ENCODE data around the gene XYLT1. TPM values are rescaled to one million over a fixed set of nuclear protein-coding genes. Genes with fewer than 3 reads are reported as not detected.
A peak's percentile ranks its signal among the peaks of the same experiment; 100 is the strongest.

XYLT1 gene
- polyA plus RNA-seq, 3 donors from 2014 or later, result 0.79 to 6.2 (median 3.3) TPM

GRCh38 chr16:17461951-17462729 lies 8.6 kb downstream of the XYLT1 start:
- DNase-seq, result peak; percentile 53 to 57 (median 53)
- Mint-ChIP-seq H3K4me3 (peak overlapping the region; percentile 63 to 75 (median 71)), H3K27me3 (ENCODE audit: low read depth in 3 of 3) (peaks cover 3 to 5% (median 3%) of the 10 kb centered on the region in 3 donors), H3K36me3 (peaks cover 16 to 35% (median 28%) of the 10 kb centered on the region in 3 donors), H3K4me1 (peaks cover 64 to 81% of the 10 kb centered on the region in 2 donors), H3K27ac (peak overlapping the region; percentile 63 to 88 (median 81)), H3K9me3 (no peaks in the 10 kb centered on the region)

GRCh38 chr16:17460890-17461289 lies 9.9 kb downstream of the XYLT1 start:
- DNase-seq, result no peak
- Mint-ChIP-seq H3K4me3 (peak overlapping the region in 1 of 5 donors; percentile 10), H3K4me1 (peaks cover 53 to 69% of the 10 kb centered on the region in 2 donors), H3K36me3 (peaks cover 11 to 25% (median 17%) of the 10 kb centered on the region in 3 donors), H3K9me3 (no peaks in the 10 kb centered on the region), H3K27me3 (ENCODE audit: low read depth in 3 of 3) (peaks cover 2 to 3% (median 3%) of the 10 kb centered on the region in 3 donors), H3K27ac (peak overlapping the region in 5 of 6 donors; percentile 9 to 81 (median 30))

- DNase-seq, result no peak
- Mint-ChIP-seq H3K36me3 (peaks cover 10 to 18% (median 10%) of the 10 kb centered on the region in 3 donors), H3K27ac (peak overlapping the region in 3 of 6 donors; percentile 17 to 81 (median 55)), H3K4me3 (no peak overlapping the region), H3K9me3 (no peaks in the 10 kb centered on the region), H3K4me1 (peaks cover 49 to 62% of the 10 kb centered on the region in 2 donors), H3K27me3 (ENCODE audit: low read depth in 3 of 3) (peaks cover 2 to 3% (median 3%) of the 10 kb centered on the region in 3 donors)
Observed at GRCh38 chr16:17459903-17460521, 10.7 kb downstream of the XYLT1 start.

GRCh38 chr16:17457997-17458396 lies 12.8 kb downstream of the XYLT1 start:
- no peak for DNase-seq

GRCh38 chr16:17457513-17457912 lies 13.2 kb downstream of the XYLT1 start:
- H3K4me1 Mint-ChIP-seq, result peaks cover 42 to 56% of the 10 kb centered on the region in 2 donors
- H3K36me3 Mint-ChIP-seq, result peaks cover 4 to 19% (median 5%) of the 10 kb centered on the region in 3 donors
- H3K9me3 Mint-ChIP-seq, result no peaks in the 10 kb centered on the region
- DNase-seq, result no peak
- H3K27ac Mint-ChIP-seq, result peak overlapping the region in 2 of 6 donors; percentile 7 to 43
- peaks cover 2 to 3% (median 3%) of the 10 kb centered on the region in 3 donors for H3K27me3 Mint-ChIP-seq (ENCODE audit: low read depth in 3 of 3)
- no peak overlapping the region for H3K4me3 Mint-ChIP-seq

More at GRCh38 chr16:17457997-17458396, 12.8 kb downstream of the XYLT1 start:
- H3K27me3 Mint-ChIP-seq (ENCODE audit: low read depth in 3 of 3), result peaks cover 2 to 3% (median 3%) of the 10 kb centered on the region in 3 donors
- no peak overlapping the region for H3K4me3 Mint-ChIP-seq
- H3K4me1 Mint-ChIP-seq, result peaks cover 43 to 56% of the 10 kb centered on the region in 2 donors
- no peak overlapping the region for H3K27ac Mint-ChIP-seq
- no peaks in the 10 kb centered on the region for H3K9me3 Mint-ChIP-seq
- H3K36me3 Mint-ChIP-seq, result peaks cover 5 to 19% (median 8%) of the 10 kb centered on the region in 3 donors

GRCh38 chr16:17454162-17454730 lies 16.5 kb downstream of the XYLT1 start:
- Mint-ChIP-seq H3K4me3 (no peak overlapping the region), H3K27ac (no peak overlapping the region), H3K4me1 (peaks cover 42 to 56% of the 10 kb centered on the region in 2 donors), H3K9me3 (no peaks in the 10 kb centered on the region), H3K27me3 (ENCODE audit: low read depth in 3 of 3) (peaks cover 0 to 3% (median 2%) of the 10 kb centered on the region in 3 donors), H3K36me3 (peaks cover 0 to 13% (median 6%) of the 10 kb centered on the region in 3 donors)
- no peak for DNase-seq

- Mint-ChIP-seq H3K27me3 (ENCODE audit: low read depth in 3 of 3) (peaks cover 0 to 10% (median 0%) of the 10 kb centered on the region in 3 donors), H3K36me3 (peaks cover 0 to 13% (median 6%) of the 10 kb centered on the region in 3 donors), H3K9me3 (no peaks in the 10 kb centered on the region), H3K4me3 (no peak overlapping the region), H3K27ac (peak overlapping the region in 3 of 6 donors; percentile 3 to 32 (median 16)), H3K4me1 (peaks cover 49 to 64% of the 10 kb centered on the region in 2 donors)
- DNase-seq, result no peak
Observed at GRCh38 chr16:17453364-17454038, 17.3 kb downstream of the XYLT1 start.

GRCh38 chr16:17452922-17453321 lies 17.8 kb downstream of the XYLT1 start:
- H3K4me1 Mint-ChIP-seq, result peaks cover 53 to 65% of the 10 kb centered on the region in 2 donors
- peak overlapping the region in 2 of 6 donors; percentile 16 to 53 for H3K27ac Mint-ChIP-seq
- H3K36me3 Mint-ChIP-seq, result peaks cover 0 to 8% (median 6%) of the 10 kb centered on the region in 3 donors
- peaks cover 0 to 10% (median 0%) of the 10 kb centered on the region in 3 donors for H3K27me3 Mint-ChIP-seq (ENCODE audit: low read depth in 3 of 3)
- H3K9me3 Mint-ChIP-seq, result no peaks in the 10 kb centered on the region
- H3K4me3 Mint-ChIP-seq, result no peak overlapping the region
- no peak for DNase-seq

- Mint-ChIP-seq H3K9me3 (no peaks in the 10 kb centered on the region), H3K27me3 (ENCODE audit: low read depth in 3 of 3) (peaks cover 0 to 10% (median 0%) of the 10 kb centered on the region in 3 donors), H3K4me1 (peaks cover 62 to 67% of the 10 kb centered on the region in 2 donors), H3K4me3 (peak overlapping the region in 2 of 5 donors; percentile 5 to 9), H3K27ac (peak overlapping the region; percentile 21 to 93 (median 78)), H3K36me3 (peaks cover 0 to 6% (median 4%) of the 10 kb centered on the region in 3 donors)
- no peak for DNase-seq
Observed at GRCh38 chr16:17451843-17452242, 18.9 kb downstream of the XYLT1 start.

- peaks cover 0 to 10% (median 0%) of the 10 kb centered on the region in 3 donors for H3K27me3 Mint-ChIP-seq (ENCODE audit: low read depth in 3 of 3)
- no peaks in the 10 kb centered on the region for H3K9me3 Mint-ChIP-seq
- peaks cover 0 to 6% (median 4%) of the 10 kb centered on the region in 3 donors for H3K36me3 Mint-ChIP-seq
- peak overlapping the region; percentile 66 to 96 (median 89) for H3K27ac Mint-ChIP-seq
- H3K4me3 Mint-ChIP-seq, result peak overlapping the region in 2 of 5 donors; percentile 36 to 40
- H3K4me1 Mint-ChIP-seq, result peaks cover 76 to 83% of the 10 kb centered on the region in 2 donors
- DNase-seq, result no peak
Observed at GRCh38 chr16:17450291-17450690, 20.5 kb downstream of the XYLT1 start.

- peak overlapping the region; percentile 91 to 96 (median 94) for H3K27ac Mint-ChIP-seq
- peak; percentile 81 to 84 (median 81) for DNase-seq
- no peaks in the 10 kb centered on the region for H3K9me3 Mint-ChIP-seq
- peaks cover 0 to 10% (median 1%) of the 10 kb centered on the region in 3 donors for H3K27me3 Mint-ChIP-seq (ENCODE audit: low read depth in 3 of 3)
- peaks cover 81 to 91% of the 10 kb centered on the region in 2 donors for H3K4me1 Mint-ChIP-seq
- H3K4me3 Mint-ChIP-seq, result peak overlapping the region; percentile 74 to 84 (median 81)
- H3K36me3 Mint-ChIP-seq, result peaks cover 0 to 7% (median 5%) of the 10 kb centered on the region in 3 donors
Observed at GRCh38 chr16:17448640-17449638, 21.8 kb downstream of the XYLT1 start.

GRCh38 chr16:17447101-17447569 lies 23.6 kb downstream of the XYLT1 start:
- Mint-ChIP-seq H3K27ac (peak overlapping the region; percentile 66 to 96 (median 76)), H3K4me3 (peak overlapping the region; percentile 27 to 60 (median 47)), H3K36me3 (peaks cover 0 to 14% (median 11%) of the 10 kb centered on the region in 3 donors), H3K27me3 (ENCODE audit: low read depth in 3 of 3) (peaks cover 0 to 10% (median 1%) of the 10 kb centered on the region in 3 donors), H3K4me1 (peaks cover 79 to 91% of the 10 kb centered on the region in 2 donors), H3K9me3 (no peaks in the 10 kb centered on the region)
- no peak for DNase-seq
